ENCODE data around the gene PRMT2. TPM values are rescaled to one million over a fixed set of nuclear protein-coding genes. Genes with fewer than 3 reads are reported as not detected.

PRMT2 gene
- 10 to 100 TPM; 77.0 to 87.8 (median 82.3) TPM for total RNA-seq

DNA sequence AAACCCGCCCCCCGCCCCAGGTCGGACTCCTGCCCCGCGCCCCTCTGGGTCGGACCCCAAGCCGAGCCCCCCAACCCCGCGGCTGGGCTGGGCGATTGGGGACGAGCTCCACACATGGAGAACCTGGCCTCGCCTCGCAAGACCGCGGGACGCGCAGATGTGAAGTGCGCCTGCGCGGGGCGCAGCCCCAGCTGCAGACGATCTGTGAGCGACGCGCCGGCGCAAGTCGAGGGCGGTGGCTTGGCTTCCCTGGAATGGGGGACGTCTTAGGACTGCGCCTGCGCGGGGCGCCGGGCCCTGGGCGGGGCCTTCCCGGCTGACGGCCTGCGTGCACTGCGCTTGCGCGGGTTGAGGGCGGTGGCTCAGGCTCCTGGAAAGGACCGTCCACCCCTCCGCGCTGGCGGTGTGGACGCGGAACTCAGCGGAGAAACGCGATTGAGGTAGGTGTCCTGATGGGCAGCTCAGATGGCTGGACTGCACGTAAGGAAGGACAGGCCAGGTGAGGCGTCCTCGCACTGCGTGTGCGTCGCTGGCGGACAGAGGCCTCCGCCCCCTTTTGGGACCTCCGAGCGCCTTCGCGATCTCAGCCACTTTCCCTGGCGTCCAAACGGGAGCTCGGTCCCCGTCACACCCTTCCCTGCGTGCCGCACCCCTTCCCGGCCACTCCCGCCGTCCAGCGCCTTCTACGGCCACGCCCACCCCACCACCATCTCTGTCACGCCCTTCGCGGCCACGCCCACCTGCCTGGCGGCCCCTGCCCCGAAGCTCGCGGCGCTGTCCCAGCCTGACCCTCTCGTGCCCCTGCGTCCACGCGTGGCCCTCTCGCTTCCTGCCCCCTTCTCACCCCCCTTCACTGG is at the start of gene PRMT2:
Gene PRMT2 (plus strand): TSS at position 351 of the 857 bp plus-strand sequence. CDS start 1,278 bp downstream, outside the sequence.
- peak; percentile 81 for DNase-seq (ENCODE audit: low spot score)
- TF ChIP-seq, protein P1, sequence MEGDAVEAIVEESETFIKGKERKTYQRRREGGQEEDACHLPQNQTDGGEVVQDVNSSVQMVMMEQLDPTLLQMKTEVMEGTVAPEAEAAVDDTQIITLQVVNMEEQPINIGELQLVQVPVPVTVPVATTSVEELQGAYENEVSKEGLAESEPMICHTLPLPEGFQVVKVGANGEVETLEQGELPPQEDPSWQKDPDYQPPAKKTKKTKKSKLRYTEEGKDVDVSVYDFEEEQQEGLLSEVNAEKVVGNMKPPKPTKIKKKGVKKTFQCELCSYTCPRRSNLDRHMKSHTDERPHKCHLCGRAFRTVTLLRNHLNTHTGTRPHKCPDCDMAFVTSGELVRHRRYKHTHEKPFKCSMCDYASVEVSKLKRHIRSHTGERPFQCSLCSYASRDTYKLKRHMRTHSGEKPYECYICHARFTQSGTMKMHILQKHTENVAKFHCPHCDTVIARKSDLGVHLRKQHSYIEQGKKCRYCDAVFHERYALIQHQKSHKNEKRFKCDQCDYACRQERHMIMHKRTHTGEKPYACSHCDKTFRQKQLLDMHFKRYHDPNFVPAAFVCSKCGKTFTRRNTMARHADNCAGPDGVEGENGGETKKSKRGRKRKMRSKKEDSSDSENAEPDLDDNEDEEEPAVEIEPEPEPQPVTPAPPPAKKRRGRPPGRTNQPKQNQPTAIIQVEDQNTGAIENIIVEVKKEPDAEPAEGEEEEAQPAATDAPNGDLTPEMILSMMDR (IDR thresholded peaks at IDR 0.05): no peak
- ATAC-seq (ENCODE audit: low FRiP score): peak; percentile 99

DNA sequence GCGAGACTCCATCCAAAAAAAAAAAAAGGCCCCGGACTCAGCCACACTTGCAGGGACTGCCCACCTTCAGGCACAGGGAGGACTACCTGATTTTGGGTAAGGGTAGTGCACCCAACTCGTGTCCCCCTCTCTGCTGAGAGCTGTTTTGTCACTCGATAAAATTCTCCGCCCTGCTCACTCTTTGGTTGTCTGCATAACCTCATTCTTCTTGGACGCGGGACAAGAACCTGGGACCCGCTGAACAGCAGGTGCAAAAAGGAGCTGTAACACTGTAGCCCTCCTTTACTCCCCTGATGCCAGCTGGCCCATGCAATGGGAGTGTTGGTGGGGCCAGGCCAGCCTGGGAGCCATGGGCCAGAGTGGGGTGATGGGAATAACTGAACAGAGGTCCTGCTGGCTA is 41.2 kb upstream of the PRMT2 start:
- TF ChIP-seq, protein P1 (IDR thresholded peaks at IDR 0.05): no peak
- no peak for ATAC-seq (ENCODE audit: low FRiP score)
- no peak for DNase-seq (ENCODE audit: low spot score)

DNA sequence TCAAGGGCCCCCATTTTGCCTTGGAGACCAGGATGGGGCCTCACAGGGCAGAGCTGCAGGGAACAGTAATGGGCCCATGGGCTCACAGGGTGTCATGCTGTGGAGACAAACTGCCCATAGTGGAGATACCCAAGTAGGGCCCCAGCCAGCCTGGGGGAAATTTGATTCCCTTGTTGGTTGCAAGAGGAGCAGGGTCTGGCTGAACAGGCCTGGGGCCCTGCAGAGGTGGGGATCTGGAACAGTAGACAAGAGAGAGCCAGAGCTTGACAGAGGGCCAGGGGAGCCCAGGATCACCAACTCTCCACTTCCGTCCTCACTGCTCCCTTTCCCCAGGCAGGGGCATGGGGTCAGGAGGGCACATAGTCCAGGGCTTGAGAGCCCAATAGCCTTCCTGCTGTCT is 39.3 kb upstream of the PRMT2 start:
- TF ChIP-seq, protein P1 (IDR thresholded peaks at IDR 0.05): no peak
- DNase-seq (ENCODE audit: low spot score) (no peak), ATAC-seq (ENCODE audit: low FRiP score) (no peak)

DNA sequence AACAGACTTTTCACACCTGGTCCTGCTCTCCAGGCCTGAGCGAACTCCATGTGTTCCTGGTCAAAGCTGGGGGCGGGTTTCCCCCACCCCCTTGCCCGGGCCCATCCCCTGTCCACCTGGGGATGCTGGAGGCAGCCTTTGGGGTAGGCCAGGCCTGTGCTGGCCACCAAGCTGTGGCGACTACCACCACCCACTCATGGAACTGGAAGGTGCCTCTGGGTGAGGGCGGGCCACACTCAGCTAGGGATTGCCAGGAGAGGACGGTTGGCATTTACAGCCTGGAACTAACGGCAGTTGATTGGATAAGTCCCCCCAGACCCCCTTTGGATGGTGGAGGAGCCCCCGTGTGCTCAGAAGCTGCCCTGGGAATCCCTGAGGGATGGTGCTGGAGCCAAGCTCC is 38.4 kb upstream of the PRMT2 start:
- TF ChIP-seq, protein P1 (IDR thresholded peaks at IDR 0.05): no peak
- ATAC-seq (ENCODE audit: low FRiP score) (no peak), DNase-seq (ENCODE audit: low spot score) (no peak)

DNA sequence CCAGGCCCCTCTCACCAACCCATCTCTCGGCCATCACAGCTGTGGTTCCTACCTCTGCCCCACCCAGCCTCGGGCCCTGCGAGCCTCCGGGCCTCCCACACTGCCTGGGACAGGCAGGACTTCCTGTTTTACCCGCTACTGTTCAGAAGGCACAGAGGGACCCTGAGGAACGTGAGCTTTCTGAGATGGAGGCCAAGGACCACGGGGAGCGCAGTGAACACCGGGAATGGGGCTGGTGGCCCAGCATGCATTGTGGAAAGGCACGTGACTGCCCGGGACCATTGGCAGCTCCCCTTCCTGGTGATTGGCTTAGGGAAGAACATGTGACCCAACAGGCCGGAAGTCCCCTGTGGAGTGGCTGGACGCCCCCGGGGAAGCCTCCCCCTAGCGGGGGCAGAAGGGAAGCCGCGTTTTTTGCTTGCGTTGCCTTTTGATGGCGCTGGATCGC is 37.6 kb upstream of the PRMT2 start:
- DNase-seq (ENCODE audit: low spot score) (no peak), ATAC-seq (ENCODE audit: low FRiP score) (no peak)
- TF ChIP-seq, protein P1 (IDR thresholded peaks at IDR 0.05): no peak

DNA sequence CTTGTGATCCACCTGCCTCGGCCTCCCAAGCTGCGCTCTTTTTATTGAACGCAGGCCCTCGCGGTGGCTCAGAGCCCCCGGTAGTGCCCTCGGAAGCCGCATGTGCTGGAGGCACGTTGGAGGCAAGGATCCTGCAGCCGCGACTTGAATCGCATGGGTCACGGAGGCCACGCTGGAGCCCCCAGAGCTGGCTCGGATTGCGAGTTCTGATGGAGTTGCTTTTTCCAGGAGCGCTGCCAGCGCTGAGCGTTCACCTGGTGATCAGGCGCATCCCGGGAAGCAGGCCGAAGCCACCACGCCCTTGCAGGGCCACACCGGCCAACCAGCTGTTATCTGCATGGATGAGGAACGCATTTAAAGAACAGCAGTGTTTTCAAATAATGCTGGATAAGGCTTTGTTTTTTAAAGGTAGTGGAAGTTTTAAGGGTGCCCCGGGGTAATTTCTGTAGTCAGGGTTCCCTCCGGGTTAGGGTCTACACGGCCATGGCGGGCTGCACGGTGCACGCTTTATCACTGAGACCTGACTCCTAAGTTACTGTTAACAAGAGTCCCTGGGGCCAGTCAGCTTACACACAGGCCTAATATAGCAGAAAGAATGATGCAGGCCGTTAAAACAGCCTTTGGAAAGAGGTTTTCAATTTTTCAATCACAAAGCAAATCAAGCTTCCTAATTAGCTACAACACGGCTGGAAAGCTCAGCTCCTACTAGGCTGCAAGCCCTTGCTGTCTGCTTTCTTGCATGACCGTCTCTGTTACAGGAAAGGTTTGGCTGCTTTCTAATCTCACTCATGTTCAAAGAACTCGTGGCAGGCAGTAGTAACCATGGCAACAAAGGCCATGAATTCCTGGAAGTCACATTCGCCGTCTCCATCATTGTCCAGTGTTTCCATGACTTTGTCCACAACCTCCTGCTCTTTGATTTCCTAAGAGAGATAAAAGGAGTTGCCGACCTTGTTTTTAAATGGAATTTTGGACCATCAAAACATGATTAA is 36.6 kb upstream of the PRMT2 start:
- TF ChIP-seq, protein P1 (IDR thresholded peaks at IDR 0.05): no peak
- no peak for DNase-seq (ENCODE audit: low spot score)
- peak; percentile 53 for ATAC-seq (ENCODE audit: low FRiP score)

All from omental fat pad (tissue), 4 donors.